ACHN (cell line): ENCODE measurements around the gene TRMT11.
"Not testable (repeated sequence)": the region's sequence is repeated elsewhere in the genome, so short reads cannot be mapped to it uniquely, and the experiment has no call there.

Source experiments
- DNase-seq: peaks from one replicate; pipeline ENCODE4 v3.0.0-alpha.2; 2015
- in situ Hi-C: cut with HindIII; loops from 2 replicates; pipeline ENCODE4 v1.10.0; 2017; ENCODE audit warnings: low sequenced_read_pairs, low pct_ligation_motif_present, low pct_unique_long_range_greater_than_20kb

The TRMT11 gene

DNA sequence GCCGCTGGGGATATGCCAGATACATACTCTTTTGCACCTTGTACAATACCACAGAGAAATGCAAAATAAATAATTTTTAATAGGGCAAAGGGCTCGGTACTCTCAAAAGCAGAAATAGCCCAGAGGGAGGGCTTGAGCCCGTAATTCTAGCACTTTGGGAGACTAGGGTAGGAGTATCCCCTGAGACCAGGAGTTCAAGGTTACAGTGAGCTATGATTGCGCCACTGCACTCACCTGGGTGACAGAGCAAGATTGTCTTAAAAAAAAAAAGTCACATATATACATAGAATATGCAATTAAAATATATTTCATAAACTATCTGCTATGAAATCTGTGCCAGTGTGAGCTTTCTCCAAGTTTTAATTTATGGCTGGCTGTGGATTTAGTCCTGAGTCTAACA lies 818 bp upstream of the TRMT11 start:
- no peak for DNase-seq
- in situ Hi-C loops, result no loop called here

DNA sequence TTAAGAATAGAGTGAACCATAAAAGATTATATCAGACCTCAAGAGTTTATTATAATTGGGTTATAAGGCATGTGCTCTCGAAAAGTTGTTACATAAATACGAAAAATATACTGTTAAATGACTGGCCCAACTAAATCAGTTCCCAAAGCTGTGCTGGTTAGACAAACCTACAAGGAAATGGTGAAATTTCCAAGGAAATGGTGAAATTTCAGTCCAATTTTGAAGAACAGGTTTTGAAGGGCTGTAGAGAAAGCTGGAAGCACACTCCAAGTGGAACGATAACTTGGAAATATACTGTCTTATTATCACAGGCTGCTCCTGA lies 400 bp upstream of the TRMT11 start:
- DNase-seq, result no peak
- in situ Hi-C loops, result no loop called here

DNA sequence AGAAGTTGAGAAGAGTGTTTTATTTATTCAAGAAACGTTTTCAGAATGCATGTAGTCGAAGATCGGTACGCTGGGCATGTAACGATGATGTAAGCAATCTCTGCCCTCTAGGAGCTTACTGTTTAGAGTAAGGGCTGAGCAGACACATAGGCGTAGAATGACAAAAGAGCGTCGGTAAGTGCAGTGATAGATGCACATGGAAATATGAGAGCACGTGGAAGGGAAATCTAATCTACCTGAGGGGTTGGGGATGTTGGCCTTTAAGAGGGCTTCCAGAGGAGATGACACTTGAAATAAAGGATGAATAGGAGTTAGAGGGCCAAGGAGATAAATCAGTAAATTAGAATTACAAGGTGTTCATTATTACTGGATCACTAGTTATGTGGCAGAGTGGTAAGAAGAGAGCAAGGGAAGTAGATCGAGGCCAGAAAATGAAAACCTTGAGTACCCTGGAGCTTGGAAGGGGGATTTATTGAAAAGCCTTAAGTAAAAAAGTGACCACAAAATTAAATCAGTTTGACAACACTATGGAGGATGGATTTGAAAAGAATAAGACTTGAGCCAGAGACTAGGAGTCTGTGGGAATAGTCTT lies 782 bp downstream of the TRMT11 start:
- in situ Hi-C loops, result no loop called here
- DNase-seq, result no peak

DNA sequence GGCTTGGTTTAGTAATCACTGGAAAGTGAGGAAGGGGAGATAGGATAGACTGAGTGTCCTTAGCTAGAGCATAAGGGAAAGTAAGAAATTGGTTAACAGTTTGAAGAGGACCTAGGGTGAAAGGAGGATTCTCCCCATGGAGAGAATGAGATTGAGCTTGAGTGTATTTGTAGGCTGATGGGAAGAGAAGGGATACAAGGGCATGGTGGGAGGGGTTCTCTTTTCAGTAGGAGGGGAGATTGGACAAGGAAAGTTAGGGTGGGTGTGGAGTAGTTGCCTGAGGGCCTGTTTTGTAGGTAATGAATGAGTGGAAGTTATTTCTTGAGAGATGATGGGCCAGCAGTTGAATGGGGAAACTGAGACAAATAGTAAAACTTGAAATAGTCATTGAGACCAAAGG lies 1.9 kb downstream of the TRMT11 start:
- in situ Hi-C loops, result no loop called here
- no peak for DNase-seq

DNA sequence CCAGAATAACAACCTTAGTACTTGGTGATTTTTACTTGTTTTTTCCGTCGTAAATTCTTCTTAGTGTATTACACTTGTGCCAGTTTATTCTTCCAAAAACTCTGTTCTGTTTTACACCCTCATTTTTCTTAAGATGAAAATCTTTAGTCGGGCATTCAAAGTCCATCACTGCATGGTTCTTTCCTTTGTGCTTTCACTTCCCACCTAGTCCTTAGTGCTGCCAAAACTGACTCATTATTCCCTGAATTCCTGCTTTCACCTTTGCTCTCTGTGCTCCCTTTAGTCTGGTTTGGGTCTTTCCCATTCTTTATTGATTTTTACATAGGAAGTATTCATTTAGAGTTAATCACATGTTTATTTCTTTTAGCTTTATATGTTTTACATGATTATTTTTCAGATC lies 3.3 kb downstream of the TRMT11 start:
- DNase-seq, result no peak
- in situ Hi-C loops, result no loop called here

DNA sequence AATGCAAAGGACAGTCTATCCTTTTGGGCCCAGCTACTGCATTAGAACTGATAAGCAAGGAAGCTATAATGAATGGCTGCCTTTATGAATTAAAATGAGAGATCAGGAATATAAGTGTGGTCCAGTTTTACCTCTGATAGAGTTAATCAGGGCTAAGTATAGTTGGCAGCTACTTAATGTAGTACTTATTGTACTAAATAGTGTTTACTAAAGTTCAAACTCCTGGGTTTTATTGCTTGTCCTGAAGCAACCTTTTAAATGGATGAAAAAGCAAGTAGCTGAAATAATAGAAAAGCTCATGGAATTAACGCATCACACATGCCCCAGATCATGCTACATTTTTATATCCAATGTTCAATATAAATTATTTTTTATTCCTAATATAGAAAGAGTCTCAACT lies 5.3 kb downstream of the TRMT11 start:
- DNase-seq, result no peak
- in situ Hi-C loops, result no loop called here

DNA sequence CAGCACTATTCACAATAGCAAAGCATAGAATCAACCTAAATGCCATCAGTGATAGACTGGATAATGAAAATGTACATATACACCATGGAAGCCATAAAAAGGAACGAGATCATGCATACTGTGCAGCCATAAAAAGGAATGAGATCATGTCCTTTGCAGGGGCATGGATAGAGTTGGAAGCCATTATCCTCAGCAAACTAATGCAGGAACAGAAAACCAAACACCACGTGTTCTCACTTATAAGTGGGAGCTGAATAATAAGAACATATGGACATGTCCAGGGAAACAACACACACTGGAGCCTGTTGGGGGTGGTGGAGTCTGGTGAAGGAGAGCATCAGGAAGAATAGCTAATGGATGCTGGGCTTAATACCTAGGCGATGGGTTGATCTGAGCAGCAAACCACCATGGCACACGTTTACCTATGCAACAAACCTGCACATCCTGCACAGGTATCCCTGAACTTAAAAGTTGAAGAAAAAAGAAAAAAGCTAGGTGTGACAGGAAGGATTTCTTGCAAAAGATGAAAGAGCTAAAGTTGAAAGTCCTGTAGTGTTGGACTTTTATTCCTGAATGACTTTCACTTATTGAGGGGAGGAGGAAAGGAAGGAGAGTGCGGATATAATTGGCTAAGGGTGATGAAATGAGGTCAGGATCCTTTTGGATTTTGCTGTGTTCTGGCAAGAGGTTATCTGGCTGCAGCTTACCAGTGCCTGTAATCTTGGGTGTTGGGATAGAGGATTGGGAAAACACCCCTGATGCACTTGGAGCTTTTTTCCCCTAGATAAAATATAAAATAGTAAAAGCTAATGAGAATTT lies 8.5 kb downstream of the TRMT11 start:
- no peak for DNase-seq
- in situ Hi-C loops, result no loop called here

DNA sequence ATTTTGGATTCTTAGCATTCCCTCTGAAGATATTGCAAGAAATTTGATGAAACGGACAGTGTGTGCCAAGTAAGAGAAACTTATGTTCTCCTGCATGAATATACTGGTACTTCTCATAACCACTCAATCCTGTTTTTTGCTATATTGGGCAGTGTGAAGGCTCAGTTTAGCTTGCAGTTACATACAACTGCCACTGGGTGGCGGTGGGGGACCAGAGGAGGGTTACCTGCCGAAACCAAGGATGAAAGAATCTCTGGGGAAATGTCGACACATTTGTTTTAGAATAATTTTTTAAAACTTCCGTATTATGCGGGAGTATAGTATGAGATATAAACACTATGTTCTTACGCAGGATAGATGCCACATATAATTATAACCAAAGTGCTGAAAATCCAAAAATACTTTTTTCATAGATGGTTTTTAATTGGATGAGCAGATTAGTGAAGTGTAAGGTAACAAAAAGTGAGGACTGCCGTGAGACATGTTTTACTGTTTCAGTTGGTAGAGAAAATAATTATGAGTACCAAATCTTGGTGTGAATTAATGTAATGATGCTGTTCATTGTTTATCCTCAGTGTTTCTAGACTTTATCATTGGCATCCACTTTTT lies 9.7 kb downstream of the TRMT11 start:
- in situ Hi-C loops, result no loop called here
- peak; percentile 66 for DNase-seq

DNA sequence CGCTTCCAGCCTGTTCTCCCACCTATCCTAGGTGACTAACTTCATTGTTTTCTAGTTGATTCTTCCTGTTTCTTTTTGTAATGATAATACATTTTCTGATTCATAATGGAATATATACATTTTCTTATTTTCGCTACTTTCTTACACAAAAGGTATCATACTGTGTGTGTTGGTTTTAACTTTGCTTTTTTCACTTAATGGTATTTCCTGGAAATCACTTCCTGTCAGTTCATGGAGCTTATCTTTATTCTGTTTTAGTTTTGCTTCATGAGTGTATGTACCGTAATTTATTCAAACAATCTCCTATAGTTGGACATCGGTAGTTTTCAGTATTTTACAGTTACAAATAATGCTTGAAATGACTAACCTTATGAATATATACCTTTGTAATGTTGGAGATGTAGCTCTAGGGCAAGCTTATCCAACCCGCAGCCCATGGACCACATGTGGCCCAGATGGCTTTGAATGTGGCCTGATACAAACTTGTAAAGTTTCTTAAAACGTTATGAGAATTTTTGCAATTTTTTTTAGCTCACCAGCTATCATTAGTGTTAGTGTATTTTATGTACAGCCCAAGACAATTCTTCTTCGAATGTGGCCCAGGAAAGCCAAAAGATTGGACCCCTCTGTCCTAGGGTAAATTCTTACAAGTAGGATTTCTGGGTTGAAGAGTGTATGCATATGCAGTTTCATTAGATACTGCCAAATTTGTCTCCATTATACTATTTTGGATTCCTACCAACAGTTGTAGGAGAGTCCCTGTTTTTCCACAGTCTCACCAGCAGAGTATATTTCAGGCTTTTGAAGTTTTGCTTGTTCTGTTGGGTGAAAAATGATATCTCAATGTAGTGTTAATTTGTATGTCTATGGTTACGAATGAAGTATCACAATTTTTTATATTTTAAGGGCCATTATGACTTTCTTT lies 16.7 kb downstream of the TRMT11 start:
- no peak for DNase-seq
- in situ Hi-C loops, result no loop called here

DNA sequence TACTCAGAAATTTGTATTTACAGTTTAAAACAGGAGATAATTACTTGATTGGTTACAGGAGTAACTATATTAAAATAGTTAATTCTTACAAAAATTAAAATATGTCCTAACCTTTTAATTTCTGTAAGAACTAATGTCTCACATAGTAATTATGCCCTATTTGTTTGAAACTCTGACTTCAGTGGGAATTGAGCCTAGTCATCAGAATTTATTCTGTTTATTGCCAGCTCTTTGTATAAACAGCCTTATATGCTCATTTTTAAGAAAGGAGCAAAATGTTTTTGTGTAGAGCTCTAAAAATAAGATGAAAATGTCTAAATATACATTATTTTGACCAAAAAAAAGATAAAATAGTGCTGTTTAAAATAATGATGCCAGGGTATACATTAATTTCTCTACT lies 21.5 kb downstream of the TRMT11 start:
- in situ Hi-C loops, result no loop called here
- no peak for DNase-seq

DNA sequence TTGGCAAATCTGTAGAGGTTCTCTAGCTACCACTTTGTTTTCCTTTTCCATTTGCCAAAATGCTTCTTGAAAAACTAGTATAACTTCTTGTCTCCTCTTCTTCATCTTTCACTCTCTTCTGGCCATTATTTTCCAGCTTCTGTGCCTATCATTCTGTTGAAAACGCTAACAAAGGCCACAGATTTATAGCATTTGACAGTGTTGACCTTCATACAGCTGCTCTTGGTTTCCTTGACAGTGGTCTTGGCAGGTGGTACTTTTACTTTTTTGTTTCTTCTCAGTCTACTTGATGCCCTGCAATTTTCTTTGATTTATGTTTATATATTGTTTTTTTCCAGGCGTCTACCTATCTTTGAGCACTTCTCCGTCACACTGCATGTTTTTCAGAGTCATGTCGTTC lies 23.7 kb downstream of the TRMT11 start:
- DNase-seq, result no peak

DNA sequence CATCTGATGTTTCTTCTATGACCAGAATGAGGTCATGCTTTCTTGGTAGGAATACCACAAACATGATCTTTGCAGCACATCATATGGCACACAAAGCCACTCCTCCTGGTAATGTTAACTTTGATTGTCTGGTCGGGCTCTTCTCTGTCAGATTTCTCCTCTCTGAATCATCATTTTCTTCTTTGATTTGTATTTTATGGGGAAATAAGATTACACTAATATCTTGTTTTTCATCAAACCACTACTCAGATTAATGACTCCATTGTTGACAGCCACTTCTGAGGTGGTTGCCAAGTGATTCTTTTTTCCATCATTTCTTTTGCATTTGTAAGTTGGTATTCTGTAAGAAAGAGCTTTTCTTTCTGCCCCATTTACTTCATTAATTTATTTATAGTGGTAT lies 29.5 kb downstream of the TRMT11 start:
- in situ Hi-C loops, result no loop called here
- no peak for DNase-seq

More for the DNA sequence above, 23.7 kb downstream of the TRMT11 start:
- in situ Hi-C loops, result no loop called here

DNA sequence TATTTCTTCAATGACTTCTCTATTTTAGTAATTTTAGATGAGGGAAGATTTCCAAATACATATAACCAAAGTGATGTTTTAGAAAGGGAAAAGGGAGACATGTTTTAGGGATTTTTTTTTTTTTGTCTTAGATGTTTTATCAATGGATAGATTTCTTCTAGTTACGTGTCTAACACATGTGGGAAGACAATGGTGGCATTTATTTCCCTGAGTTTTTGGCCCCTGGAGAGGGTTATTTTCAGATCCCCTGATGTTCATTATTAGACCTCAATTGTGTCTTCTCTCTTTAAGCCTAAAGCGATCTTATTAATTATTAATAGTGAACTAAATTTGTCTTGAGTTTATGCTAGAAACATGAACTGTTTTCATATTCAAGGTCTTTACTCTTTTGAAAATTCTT lies 30.3 kb downstream of the TRMT11 start:
- in situ Hi-C loops, result no loop called here
- DNase-seq, result no peak

DNA sequence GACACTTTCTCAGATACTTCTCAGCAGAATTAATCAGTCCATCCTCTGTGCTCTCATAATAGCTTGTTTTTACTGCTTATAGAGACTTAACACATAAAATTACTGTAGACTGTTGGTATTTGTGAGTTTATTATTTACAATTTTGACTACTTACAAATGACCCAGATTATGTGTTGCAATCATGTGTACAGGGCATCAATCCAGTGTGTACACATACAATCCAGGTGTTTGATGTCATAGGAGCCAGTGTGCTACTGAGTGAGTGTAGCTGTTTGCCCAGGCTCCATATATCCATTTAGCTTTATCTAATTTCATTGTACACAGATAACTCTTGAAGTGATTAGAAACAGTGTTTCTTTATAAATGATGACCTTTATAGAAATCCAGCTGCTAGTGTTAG lies 31.3 kb downstream of the TRMT11 start:
- in situ Hi-C loops, result no loop called here
- DNase-seq, result no peak

DNA sequence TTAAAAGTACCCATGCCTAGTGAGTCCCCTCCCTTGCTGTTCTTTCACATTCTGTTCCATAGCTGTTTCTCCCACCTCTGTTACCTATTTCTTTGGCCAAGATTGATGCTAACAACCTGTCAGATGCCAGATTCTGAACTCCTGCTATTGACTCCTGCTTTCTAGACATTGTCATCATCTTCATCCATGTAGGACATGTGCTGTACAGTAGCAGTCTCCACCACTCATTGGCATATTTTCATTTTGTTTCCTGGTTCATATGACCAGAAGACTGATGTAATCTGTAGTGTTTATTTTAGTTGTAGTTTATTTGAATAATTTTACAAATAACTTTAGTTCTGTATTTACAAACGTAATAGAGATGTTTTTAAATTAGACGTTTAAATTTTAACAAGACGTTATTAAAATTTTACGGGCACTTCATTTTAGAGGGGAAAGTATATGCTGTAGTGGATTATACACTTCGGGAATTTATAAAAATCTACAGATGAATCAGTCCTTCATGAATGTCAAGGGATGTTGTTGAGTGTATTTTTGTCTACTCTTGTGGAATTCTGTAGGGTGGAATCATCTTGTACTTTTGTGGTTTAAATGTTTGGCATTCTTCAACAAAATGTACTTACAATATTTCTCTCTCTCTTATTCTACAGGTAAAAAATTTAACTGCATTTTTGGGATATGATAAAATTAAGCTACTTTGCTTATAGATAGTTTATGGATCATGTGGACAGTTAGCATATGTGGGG lies 34.1 kb downstream of the TRMT11 start:
- no peak for DNase-seq
- in situ Hi-C loops, result no loop called here

DNA sequence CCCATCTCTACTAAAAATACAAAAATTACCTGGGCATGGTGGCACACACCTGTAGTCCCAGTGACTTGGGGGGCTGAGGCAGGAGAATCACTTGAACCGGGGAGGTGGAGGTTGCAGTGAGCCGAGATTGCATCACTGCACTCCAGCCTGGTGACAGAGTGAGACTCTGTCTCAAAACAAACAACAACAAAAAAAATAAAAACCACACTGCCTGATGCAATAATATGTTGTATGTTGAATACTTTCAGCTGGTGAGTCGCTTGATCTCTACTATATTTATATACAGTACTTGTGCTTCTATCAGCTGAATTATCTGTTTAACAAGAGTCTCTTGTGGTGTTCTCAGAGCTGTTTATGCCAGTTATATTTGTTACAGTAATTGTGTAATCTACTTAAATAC lies 37.1 kb downstream of the TRMT11 start:
- DNase-seq, in situ Hi-C loops: not testable (repeated sequence)

DNA sequence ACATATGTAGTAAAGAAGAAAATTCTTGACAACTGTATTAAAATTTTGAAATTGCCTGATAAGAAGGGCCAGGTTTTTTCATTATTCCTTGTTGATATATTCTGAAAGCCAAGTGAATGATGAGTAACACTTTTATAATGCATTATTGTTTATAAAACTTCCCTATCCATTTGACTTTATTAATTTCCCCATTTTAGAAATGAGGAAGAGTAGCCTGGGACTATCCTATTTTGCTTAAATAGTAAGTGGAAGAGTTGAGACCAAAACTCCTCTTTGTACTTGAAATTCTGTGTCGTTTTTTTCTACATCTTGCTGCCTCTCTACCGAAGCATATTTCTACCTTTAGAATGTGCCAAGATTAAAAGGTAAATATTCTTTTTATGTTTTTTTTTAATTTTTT lies 39.7 kb downstream of the TRMT11 start:
- in situ Hi-C loops, result no loop called here
- DNase-seq, result no peak

DNA sequence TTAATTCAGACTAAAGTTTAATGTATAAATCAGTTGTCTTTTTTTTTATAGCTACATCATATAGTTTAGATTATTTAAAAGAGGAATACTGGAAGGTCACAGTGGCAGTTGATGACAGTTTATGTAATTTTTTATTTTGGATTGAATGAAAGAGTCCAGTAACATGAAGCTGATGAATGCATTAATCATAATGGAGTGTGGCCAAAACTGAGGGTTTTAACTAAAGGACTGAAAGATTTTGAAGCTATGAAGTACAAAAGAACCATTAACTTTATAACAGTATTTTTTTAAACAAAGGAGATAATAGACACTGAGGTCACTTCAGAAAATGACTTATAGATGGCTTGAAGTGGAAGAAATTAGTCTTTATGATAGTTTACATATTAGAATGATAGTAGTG lies 41.3 kb downstream of the TRMT11 start:
- DNase-seq, result no peak
- in situ Hi-C loops, result no loop called here

DNA sequence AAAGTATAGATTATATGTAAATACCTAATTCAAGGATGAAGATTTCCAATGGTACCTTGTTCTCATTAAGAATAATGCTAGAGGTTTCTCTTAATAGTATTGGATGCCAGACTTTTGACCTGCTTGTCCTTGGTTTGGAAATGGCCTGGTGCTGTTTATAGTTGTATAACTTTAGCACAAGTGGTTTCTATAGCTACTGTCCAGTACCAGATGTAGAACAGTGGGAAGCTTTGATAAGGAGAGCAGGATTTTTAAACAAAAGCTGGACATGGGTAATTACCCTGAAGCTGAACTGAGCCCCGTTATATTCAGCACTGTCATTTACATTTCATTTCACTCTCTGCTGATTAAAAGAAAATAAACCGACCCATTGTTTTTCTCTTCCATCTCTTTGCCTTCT lies 43.7 kb downstream of the TRMT11 start:
- DNase-seq, result no peak
- in situ Hi-C loops, result no loop called here
